Spleen (tissue), 7 donors: ENCODE results near the gene CROCC2.

Experiments
- POLR2AphosphoS5 ChIP-seq, 3 donors: sonication (generic); formaldehyde crosslinking; IDR thresholded peaks; one replicate each; pipeline ENCODE4 v1.5.1; 2017; ENCODE audit warnings: antibody characterized with exemption in 3 of 3
- TF ChIP-seq, protein P1 (sequence below), 11 experiments: fragments of 200-600 bp in 7 of 11; fragments of 450-650 bp in 4 of 11; sonication (generic) in 4 of 11; IDR thresholded peaks in 8 of 11; conservative IDR thresholded peaks in 3 of 11; 1 replicate in 7 of 11; 2 replicates in 4 of 11; pipeline versions ENCODE4 v1.4.0 to v1.8.0; 2016 to 2021; ENCODE audit warnings: antibody characterized with exemption in 11 of 11, inconsistent platforms in 4 of 11, mild to moderate bottlenecking in 1 of 11
- donor health status: DM: no; HTN: no; CAD: no; lungs with moderate emphysema.
- donor health status: DM: no; HTN: no; CAD: no.
- donor health status: DM: no; HTN: no; CAD: no.

DNA sequence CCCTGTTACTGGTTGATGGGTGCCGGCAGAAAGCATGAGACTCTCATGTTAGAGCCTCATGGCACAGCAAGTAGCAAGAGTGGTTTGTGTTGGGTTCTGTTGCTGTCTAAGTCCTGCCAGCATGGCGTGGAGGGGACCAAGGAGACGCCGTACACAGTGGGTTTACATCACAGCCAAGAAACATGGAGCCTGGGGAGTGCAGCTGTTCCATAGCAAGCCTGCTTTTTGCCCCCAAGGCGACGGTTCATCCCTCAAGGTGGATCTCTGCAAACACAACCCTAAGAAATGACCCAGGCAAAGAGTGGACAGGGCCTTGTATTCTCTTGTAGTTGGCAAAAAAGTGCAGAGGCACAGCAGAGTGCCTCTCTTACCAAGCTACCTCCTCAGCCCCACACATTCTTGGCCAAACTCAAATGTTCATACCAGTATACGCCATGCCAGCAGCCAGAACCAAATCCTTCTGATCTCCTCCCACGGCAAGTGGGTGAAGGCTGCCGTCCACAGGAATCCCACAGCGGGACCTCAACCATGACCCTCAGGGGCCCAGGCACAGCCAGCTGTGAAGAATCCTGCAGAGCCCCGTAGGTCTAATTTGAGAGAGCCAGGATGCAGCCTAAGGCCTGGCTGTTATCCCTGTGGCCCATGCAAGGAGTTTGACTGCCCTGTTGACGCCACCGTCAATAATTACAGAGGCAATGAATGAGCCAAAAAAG lies 111.2 kb downstream of the CROCC2 start:
- TF ChIP-seq, protein P1, sequence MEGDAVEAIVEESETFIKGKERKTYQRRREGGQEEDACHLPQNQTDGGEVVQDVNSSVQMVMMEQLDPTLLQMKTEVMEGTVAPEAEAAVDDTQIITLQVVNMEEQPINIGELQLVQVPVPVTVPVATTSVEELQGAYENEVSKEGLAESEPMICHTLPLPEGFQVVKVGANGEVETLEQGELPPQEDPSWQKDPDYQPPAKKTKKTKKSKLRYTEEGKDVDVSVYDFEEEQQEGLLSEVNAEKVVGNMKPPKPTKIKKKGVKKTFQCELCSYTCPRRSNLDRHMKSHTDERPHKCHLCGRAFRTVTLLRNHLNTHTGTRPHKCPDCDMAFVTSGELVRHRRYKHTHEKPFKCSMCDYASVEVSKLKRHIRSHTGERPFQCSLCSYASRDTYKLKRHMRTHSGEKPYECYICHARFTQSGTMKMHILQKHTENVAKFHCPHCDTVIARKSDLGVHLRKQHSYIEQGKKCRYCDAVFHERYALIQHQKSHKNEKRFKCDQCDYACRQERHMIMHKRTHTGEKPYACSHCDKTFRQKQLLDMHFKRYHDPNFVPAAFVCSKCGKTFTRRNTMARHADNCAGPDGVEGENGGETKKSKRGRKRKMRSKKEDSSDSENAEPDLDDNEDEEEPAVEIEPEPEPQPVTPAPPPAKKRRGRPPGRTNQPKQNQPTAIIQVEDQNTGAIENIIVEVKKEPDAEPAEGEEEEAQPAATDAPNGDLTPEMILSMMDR (IDR thresholded peaks at IDR 0.05 in 8 of 11, conservative IDR thresholded peaks at IDR 0.05 in 3 of 11): no peak
- no peak for TF ChIP-seq POLR2AphosphoS5 (IDR thresholded peaks at IDR 0.05)
